ENCODE results near the gene RBBP7.

DNA sequence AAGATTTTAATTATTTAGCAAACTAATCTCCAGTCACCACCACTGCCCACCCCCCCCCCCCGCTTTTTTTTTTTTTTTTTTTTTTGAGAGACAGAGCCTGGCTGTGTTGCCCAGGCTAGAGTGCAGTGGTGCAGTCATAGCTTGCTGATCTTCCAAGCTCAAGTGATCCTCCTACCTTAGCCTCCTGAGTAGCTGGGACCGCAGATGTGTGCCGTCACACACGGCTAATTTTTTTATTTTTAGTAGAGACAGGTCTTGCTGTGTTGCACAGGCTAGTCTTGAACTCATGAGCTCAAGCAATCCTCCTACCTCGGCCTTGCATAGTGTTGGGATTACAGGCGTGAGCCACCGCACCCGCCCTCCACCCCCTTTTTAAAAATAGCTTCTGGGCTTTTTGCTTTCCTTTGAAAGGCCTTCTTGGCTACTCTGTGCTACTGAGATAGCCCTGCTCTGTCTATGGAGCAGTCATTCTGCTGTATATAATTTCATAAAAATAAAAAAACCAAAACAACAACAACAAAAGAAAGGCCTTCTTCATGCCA, 65.2 kb downstream of the RBBP7 start:
- TF ChIP-seq, protein P1, sequence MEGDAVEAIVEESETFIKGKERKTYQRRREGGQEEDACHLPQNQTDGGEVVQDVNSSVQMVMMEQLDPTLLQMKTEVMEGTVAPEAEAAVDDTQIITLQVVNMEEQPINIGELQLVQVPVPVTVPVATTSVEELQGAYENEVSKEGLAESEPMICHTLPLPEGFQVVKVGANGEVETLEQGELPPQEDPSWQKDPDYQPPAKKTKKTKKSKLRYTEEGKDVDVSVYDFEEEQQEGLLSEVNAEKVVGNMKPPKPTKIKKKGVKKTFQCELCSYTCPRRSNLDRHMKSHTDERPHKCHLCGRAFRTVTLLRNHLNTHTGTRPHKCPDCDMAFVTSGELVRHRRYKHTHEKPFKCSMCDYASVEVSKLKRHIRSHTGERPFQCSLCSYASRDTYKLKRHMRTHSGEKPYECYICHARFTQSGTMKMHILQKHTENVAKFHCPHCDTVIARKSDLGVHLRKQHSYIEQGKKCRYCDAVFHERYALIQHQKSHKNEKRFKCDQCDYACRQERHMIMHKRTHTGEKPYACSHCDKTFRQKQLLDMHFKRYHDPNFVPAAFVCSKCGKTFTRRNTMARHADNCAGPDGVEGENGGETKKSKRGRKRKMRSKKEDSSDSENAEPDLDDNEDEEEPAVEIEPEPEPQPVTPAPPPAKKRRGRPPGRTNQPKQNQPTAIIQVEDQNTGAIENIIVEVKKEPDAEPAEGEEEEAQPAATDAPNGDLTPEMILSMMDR (optimal IDR thresholded peaks at IDR 0.05 in 1 of 3, IDR thresholded peaks at IDR 0.05 in 1 of 3, conservative IDR thresholded peaks at IDR 0.05 in 1 of 3; ENCODE audit: extremely low read depth in 1 of 3, insufficient read depth in 2 of 3, low read length in 3 of 3), result no peak
- TF ChIP-seq EZH2 (IDR thresholded peaks at IDR 0.05; ENCODE audit: low read length), result no peak
